HG03575 (cell line): ENCODE data around the gene PYROXD2.
"Not testable (repeated sequence)": the region's sequence is repeated elsewhere in the genome, so short reads cannot be mapped to it uniquely, and the experiment has no call there.

ENCODE experiments used
- ATAC-seq: cut with Tn5 transposase; IDR thresholded peaks from one replicate; pipeline ENCODE4 v1.9.1; 2021; ENCODE audit not compliant: unreplicated experiment, insufficient number of reproducible peaks, low FRiP score; ENCODE audit errors: extremely low read depth

The PYROXD2 gene

GRCh38 chr10:98346847-98347246 lies 68.1 kb downstream of the PYROXD2 start:
- no peak for ATAC-seq

GRCh38 chr10:98344589-98345038 lies 70.4 kb downstream of the PYROXD2 start:
- ATAC-seq = no peak

- ATAC-seq = not testable (repeated sequence)
Measured at GRCh38 chr10:98341701-98342100, 73.3 kb downstream of the PYROXD2 start.

- no peak for ATAC-seq
Measured at GRCh38 chr10:98340940-98341310, 74.1 kb downstream of the PYROXD2 start.

- no peak for ATAC-seq
Measured at GRCh38 chr10:98340261-98340939, 74.6 kb downstream of the PYROXD2 start.

- peak; percentile 79 for ATAC-seq
Measured at GRCh38 chr10:98339799-98340198, 75.2 kb downstream of the PYROXD2 start.

- no peak for ATAC-seq
Measured at GRCh38 chr10:98338896-98339295, 76.1 kb downstream of the PYROXD2 start.

- no peak for ATAC-seq
Measured at GRCh38 chr10:98338318-98338717, 76.7 kb downstream of the PYROXD2 start.

- ATAC-seq = no peak
Measured at GRCh38 chr10:98337484-98337883, 77.5 kb downstream of the PYROXD2 start.
